Endodermal cell (in vitro differentiated cells): ENCODE results near the gene DNASE2B. TPM values are rescaled to one million over a fixed set of nuclear protein-coding genes. Genes with fewer than 3 reads are reported as not detected.

Experiments
- DNase-seq: peaks from one replicate; pipeline ENCODE4 v3.0.0-alpha.2; 2017
- H3K27ac ChIP-seq: 2 replicates; pipeline ENCODE4 v1.5.1; 2013; ENCODE audit warnings: mild to moderate bottlenecking, low read depth, low read length, moderate library complexity
- H3K27me3 ChIP-seq: 2 replicates; pipeline ENCODE4 v1.6.1; 2013; ENCODE audit warnings: mild to moderate bottlenecking, low read length, moderate library complexity; ENCODE audit not compliant: insufficient read depth, control insufficient read depth, poor library complexity, severe bottlenecking
- H3K36me3 ChIP-seq: 2 replicates; pipeline ENCODE4 v1.7.0; 2013; ENCODE audit warnings: mild to moderate bottlenecking, low read length, moderate library complexity; ENCODE audit not compliant: control insufficient read depth, insufficient read depth
- H3K4me1 ChIP-seq: one replicate; pipeline ENCODE4 v1.7.0; 2013; ENCODE audit warnings: low read length; ENCODE audit not compliant: control insufficient read depth, insufficient read depth
- H3K4me3 ChIP-seq: 2 replicates; pipeline ENCODE4 v1.5.1; 2013; ENCODE audit warnings: mild to moderate bottlenecking, low read length, moderate library complexity
- H3K9ac ChIP-seq: 2 replicates; pipeline ENCODE4 v1.6.1; 2013; ENCODE audit warnings: mild to moderate bottlenecking, low read length, moderate library complexity; ENCODE audit not compliant: poor library complexity, severe bottlenecking; ENCODE audit errors: extremely low read depth
- H3K9me3 ChIP-seq: 2 replicates; pipeline ENCODE4 v1.6.1; 2013; ENCODE audit warnings: mild to moderate bottlenecking, low read length, moderate library complexity; ENCODE audit not compliant: control insufficient read depth
- H3K27ac Mint-ChIP-seq: 2 replicates; pipeline ENCODE4 v1.8.0; 2020; ENCODE audit warnings: mixed read lengths
- H3K27me3 Mint-ChIP-seq: 2 replicates; pipeline ENCODE4 v1.8.0; 2021; ENCODE audit warnings: mild to moderate bottlenecking, mixed read lengths; ENCODE audit not compliant: insufficient read depth
- H3K36me3 Mint-ChIP-seq: 2 replicates; pipeline ENCODE4 v1.8.0; 2020; ENCODE audit warnings: low read depth, mixed read lengths
- H3K4me1 Mint-ChIP-seq: 2 replicates; pipeline ENCODE4 v1.8.0; 2020; ENCODE audit warnings: mixed read lengths
- H3K4me3 Mint-ChIP-seq: 2 replicates; pipeline ENCODE4 v1.8.0; 2020; ENCODE audit warnings: mild to moderate bottlenecking, moderate library complexity, mixed read lengths
- H3K9me3 Mint-ChIP-seq: 2 replicates; pipeline ENCODE4 v1.8.0; 2020; ENCODE audit warnings: mild to moderate bottlenecking, mixed read lengths
- CTCF ChIP-seq: fragments of 200-600 bp; sonication (generic); conservative IDR thresholded peaks from 2 replicates; pipeline ENCODE4 v1.5.0; 2021; ENCODE audit warnings: antibody characterized with exemption, mild to moderate bottlenecking
- WGBS, 2 experiments: methylation state at CpG; one replicate each; pipeline versions ENCODE4 v1.1.5 to v1.1.7; 2013; ENCODE audit warnings: missing lambda C conversion rate in 2 of 2, mixed read lengths in 1 of 2; ENCODE audit not compliant: insufficient coverage in 1 of 2, insufficient read length in 1 of 2; 5-methylcytosine and 5-hydroxymethylcytosine counted together
- total RNA-seq, 2 donors: library from RNA; stranded (reverse); fragmentation: NEBNext Ultra II Directional in 1 of 2; extraction: Animal tissue kit (Norgen Biotek cat#: 25700) in 1 of 2; gene quantifications; 2 replicates in 1 of 2; 3 replicates in 1 of 2; pipeline ENCODE4 v1.2.1, GENCODE V29; 2021

DNASE2B gene
- total RNA-seq, 2 donors from 2014 or later, result not detected

- WGBS, 2 experiments, result 88 to 94% methylated on average over 2 of the region's 3 CpGs
- H3K4me1 ChIP-seq, result no peaks in the 10 kb centered on the region
Observed at GRCh38 chr1:84350550-84350949, 47.7 kb upstream of the DNASE2B start.

GRCh38 chr1:84352298-84353106 is 45.8 kb upstream of the DNASE2B start:
- Histone ChIP-seq H3K9me3 (no peaks in the 10 kb centered on the region), H3K27me3 (peaks cover 6% of the 10 kb centered on the region), H3K27ac (no peak overlapping the region), H3K4me1 (no peaks in the 10 kb centered on the region), H3K36me3 (no peaks in the 10 kb centered on the region), H3K9ac (no peak overlapping the region), H3K4me3 (no peak overlapping the region)
- peaks cover 12% of the 10 kb centered on the region for H3K27me3 Mint-ChIP-seq
- H3K4me3 Mint-ChIP-seq, result no peak overlapping the region
- no peak overlapping the region for H3K27ac Mint-ChIP-seq
- TF ChIP-seq CTCF, result no peak
- H3K4me1 Mint-ChIP-seq, result peaks cover 5% of the 10 kb centered on the region
- no peaks in the 10 kb centered on the region for H3K36me3 Mint-ChIP-seq
- H3K9me3 Mint-ChIP-seq, result no peaks in the 10 kb centered on the region
- DNase-seq, result no peak
- 80 to 92% methylated on average over 1 to 3 of the region's 3 CpGs for WGBS, 2 experiments

More at GRCh38 chr1:84350550-84350949, 47.7 kb upstream of the DNASE2B start:
- Histone ChIP-seq H3K36me3 (no peaks in the 10 kb centered on the region), H3K9ac (no peak overlapping the region), H3K27ac (no peak overlapping the region), H3K9me3 (no peaks in the 10 kb centered on the region), H3K4me3 (no peak overlapping the region), H3K27me3 (no peaks in the 10 kb centered on the region)
- no peak overlapping the region for H3K4me3 Mint-ChIP-seq
- no peaks in the 10 kb centered on the region for H3K9me3 Mint-ChIP-seq
- no peak overlapping the region for H3K27ac Mint-ChIP-seq
- no peaks in the 10 kb centered on the region for H3K36me3 Mint-ChIP-seq
- TF ChIP-seq CTCF, result no peak
- H3K4me1 Mint-ChIP-seq, result peaks cover 5% of the 10 kb centered on the region
- peaks cover 4% of the 10 kb centered on the region for H3K27me3 Mint-ChIP-seq
- DNase-seq, result no peak

- Histone ChIP-seq H3K9me3 (no peaks in the 10 kb centered on the region), H3K4me1 (no peaks in the 10 kb centered on the region), H3K4me3 (no peak overlapping the region), H3K9ac (no peak overlapping the region), H3K27ac (no peak overlapping the region), H3K36me3 (no peaks in the 10 kb centered on the region), H3K27me3 (peaks cover 18% of the 10 kb centered on the region)
- no peak for DNase-seq
- 77 to 97% methylated on average over 3 of the region's 3 CpGs for WGBS, 2 experiments
- no peak overlapping the region for H3K4me3 Mint-ChIP-seq
- H3K4me1 Mint-ChIP-seq, result peaks cover 5% of the 10 kb centered on the region
- H3K9me3 Mint-ChIP-seq, result no peaks in the 10 kb centered on the region
- no peak for TF ChIP-seq CTCF
- peaks cover 19% of the 10 kb centered on the region for H3K27me3 Mint-ChIP-seq
- no peak overlapping the region for H3K27ac Mint-ChIP-seq
- no peaks in the 10 kb centered on the region for H3K36me3 Mint-ChIP-seq
Observed at GRCh38 chr1:84353695-84354094, 44.6 kb upstream of the DNASE2B start.
